MCF 10A (cell line): ENCODE data around the gene FKBP14. TPM values are rescaled to one million over a fixed set of nuclear protein-coding genes. Genes with fewer than 3 reads are reported as not detected.

ENCODE experiments used
- BruUV-seq: library from RNA; stranded (reverse); fragments of 400-500 nt; replicated peaks from 2 replicates; lab custom pipeline; 2021; lab: Mats Ljungman, UMichigan
- CTCF ChIA-PET: fragments of 300-600 bp; sonication (Branson Sonifier 250); formaldehyde crosslinking; extraction: SDS; loops from one replicate; lab custom pipeline; 2021; ENCODE audit warnings: antibody characterized with exemption, inconsistent platforms; lab: Yijun Ruan, JAX
- POLR2A ChIA-PET: fragments of 300-600, 350-650 bp; sonication (Branson Sonifier 250); formaldehyde crosslinking; extraction: SDS; loops from one replicate; lab custom pipeline; 2020; ENCODE audit warnings: antibody characterized with exemption, inconsistent platforms; lab: Yijun Ruan, JAX
- DNase-seq: peaks from one replicate; pipeline ENCODE4 v3.0.0-alpha.2; 2018; ENCODE audit not compliant: unreplicated experiment
- H3K27ac Mint-ChIP-seq: one replicate; pipeline ENCODE4 v1.8.0; 2022; ENCODE audit warnings: mild to moderate bottlenecking, low read depth, mixed read lengths; ENCODE audit not compliant: unreplicated experiment
- H3K27me3 Mint-ChIP-seq: one replicate; pipeline ENCODE4 v1.8.0; 2022; ENCODE audit warnings: mixed read lengths; ENCODE audit not compliant: insufficient read depth, unreplicated experiment
- H3K36me3 Mint-ChIP-seq: one replicate; pipeline ENCODE4 v1.8.0; 2022; ENCODE audit warnings: mild to moderate bottlenecking, moderate library complexity, mixed read lengths; ENCODE audit not compliant: insufficient read depth, unreplicated experiment
- H3K4me1 Mint-ChIP-seq: one replicate; pipeline ENCODE4 v1.8.0; 2022; ENCODE audit warnings: mixed read lengths; ENCODE audit not compliant: insufficient read depth, unreplicated experiment
- H3K4me3 Mint-ChIP-seq: one replicate; pipeline ENCODE4 v1.8.0; 2022; ENCODE audit warnings: mild to moderate bottlenecking, moderate library complexity, mixed read lengths; ENCODE audit not compliant: unreplicated experiment
- H3K9me3 Mint-ChIP-seq: one replicate; pipeline ENCODE4 v1.8.0; 2022; ENCODE audit warnings: mixed read lengths; ENCODE audit not compliant: unreplicated experiment
- CTCF ChIP-seq: fragments of 200-600 bp; IDR thresholded peaks from one replicate; pipeline ENCODE4 v1.8.0; 2022; ENCODE audit warnings: antibody characterized with exemption, mild to moderate bottlenecking; ENCODE audit not compliant: unreplicated experiment
- intact Hi-C: fragments of 100-400 bp; cut with micrococcal nuclease; formaldehyde crosslinking; loops from 2 replicates; pipeline ENCODE4 v1.14.1; 2022
- total RNA-seq: library from RNA; stranded (reverse); gene quantifications from 2 replicates; pipeline ENCODE4 v1.2.3, GENCODE V29; 2022

Gene FKBP14
- total RNA-seq, 1 experiment from 2014 or later, result 39.8 TPM

DNA sequence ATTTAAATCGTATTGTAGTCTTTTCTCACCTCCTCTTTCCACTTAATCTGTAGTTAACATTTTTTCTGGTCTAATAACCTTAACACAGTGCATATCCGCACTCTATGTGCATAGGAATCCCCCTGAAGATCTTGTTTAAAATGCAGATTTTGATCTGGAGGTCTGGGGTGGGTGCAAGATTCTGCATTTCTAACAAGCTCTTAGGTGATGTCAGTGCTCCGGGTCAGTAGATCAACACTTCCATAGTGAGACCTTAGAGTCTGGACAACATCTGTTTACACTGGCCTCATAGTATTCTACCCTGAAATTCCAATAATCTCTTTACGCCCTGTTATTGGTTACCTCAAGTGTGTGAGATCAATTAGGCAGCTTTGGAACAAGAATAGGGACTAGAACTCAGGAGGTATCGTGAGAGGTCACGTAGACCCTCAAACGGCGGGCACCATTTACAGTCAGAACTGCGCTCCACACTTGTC, 1.3 kb upstream of the FKBP14 start:
- ChIA-PET CTCF (interaction anchor here (0.6 to 1.1 kb wide), 5 partner anchors 42 to 1973 kb away, joined by 3 to 4 read pairs (median 4); partner anchors contain the start of gene MTURN), POLR2A (interaction anchor here (0.6 to 3.8 kb wide), 31 partner anchors 11 to 464 kb away, joined by 3 to 40 read pairs (median 4); partner anchors contain the start of genes MTURN and PRR15)
- no peak for TF ChIP-seq CTCF
- Mint-ChIP-seq H3K36me3 (no peaks in the 10 kb centered on the region), H3K27ac (peak overlapping the region; percentile 92), H3K4me3 (no peak overlapping the region), H3K4me1 (peaks cover 26% of the 10 kb centered on the region), H3K27me3 (no peaks in the 10 kb centered on the region), H3K9me3 (no peaks in the 10 kb centered on the region)
- no TSS peak for BruUV-seq
- DNase-seq, result no peak
- intact Hi-C loops, result loop anchor here (2.0 kb wide), 1 partner anchor 35 kb away; no protein-coding TSS in a partner anchor

DNA sequence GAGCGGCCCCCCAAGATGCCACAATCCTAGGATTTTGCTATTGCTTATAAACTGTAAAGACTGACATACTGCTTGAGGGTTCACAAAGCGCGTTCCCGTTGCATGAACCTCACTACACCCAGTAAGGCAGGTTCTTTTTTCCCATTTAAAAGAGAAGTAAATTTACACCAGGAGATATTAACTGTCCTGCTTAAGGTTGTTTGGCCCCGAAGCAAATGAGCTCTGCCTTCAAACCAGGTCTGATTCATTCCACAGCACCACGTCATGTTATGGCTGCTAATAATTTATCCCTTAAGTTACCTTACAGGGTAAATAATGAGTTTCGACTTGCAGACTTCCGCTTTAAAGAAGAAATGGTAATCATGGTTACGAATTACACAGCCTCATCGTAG, 559 bp upstream of the FKBP14 start:
- Mint-ChIP-seq H3K4me1 (peaks cover 26% of the 10 kb centered on the region), H3K27ac (peak overlapping the region; percentile 92), H3K27me3 (no peaks in the 10 kb centered on the region), H3K4me3 (no peak overlapping the region), H3K9me3 (no peaks in the 10 kb centered on the region), H3K36me3 (no peaks in the 10 kb centered on the region)
- TF ChIP-seq CTCF, result no peak
- no TSS peak for BruUV-seq
- DNase-seq, result peak; percentile 47
- ChIA-PET POLR2A (interaction anchor here (0.6 to 3.8 kb wide), 31 partner anchors 9 to 421 kb away, joined by 3 to 40 read pairs (median 3); partner anchors contain the start of genes MTURN and SCRN1), CTCF (interaction anchor here (0.7 to 1.1 kb wide), 3 partner anchors 47 to 108 kb away, joined by 4 read pairs; partner anchors contain the start of gene MTURN)
- intact Hi-C loops, result no loop called here

- Mint-ChIP-seq H3K9me3 (no peaks in the 10 kb centered on the region), H3K4me1 (peaks cover 39% of the 10 kb centered on the region), H3K27ac (no peak overlapping the region), H3K4me3 (no peak overlapping the region), H3K27me3 (no peaks in the 10 kb centered on the region), H3K36me3 (peaks cover 5% of the 10 kb centered on the region)
- intact Hi-C loops, result no loop called here
- ChIA-PET CTCF (interaction anchor here (1.0 kb wide), 1 partner anchor 32 kb away, joined by 4 read pairs; no protein-coding TSS in a partner anchor), POLR2A (no interaction called here)
- TF ChIP-seq CTCF, result no peak
- no TSS peak for BruUV-seq
- DNase-seq, result no peak
Observed at GRCh38 chr7:30023524-30023923, 3.0 kb downstream of the FKBP14 start.

DNA sequence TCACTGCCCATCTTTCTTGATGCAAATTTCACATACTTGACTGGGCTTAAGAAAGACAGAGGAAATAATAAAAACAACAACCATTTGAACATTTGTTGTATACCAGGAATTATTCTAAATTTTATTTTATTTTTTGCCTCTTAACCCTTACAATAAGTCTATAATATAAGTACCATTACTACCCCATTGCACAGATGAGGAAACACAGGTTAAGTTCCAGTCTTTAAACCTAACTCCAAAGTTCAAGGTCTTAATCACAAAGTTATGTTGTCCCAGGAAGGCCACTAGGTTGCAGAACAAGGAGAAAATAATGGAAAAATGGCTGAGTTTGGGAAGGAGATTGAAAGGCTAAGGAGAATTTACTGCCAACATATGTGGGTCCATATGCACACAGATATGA, 3.5 kb downstream of the FKBP14 start:
- peaks cover 39% of the 10 kb centered on the region for H3K4me1 Mint-ChIP-seq
- intact Hi-C loops, result no loop called here
- no TSS peak for BruUV-seq
- no peak for DNase-seq
- H3K27me3 Mint-ChIP-seq, result no peaks in the 10 kb centered on the region
- ChIA-PET POLR2A (no interaction called here), CTCF (interaction anchor here (1.0 kb wide), 1 partner anchor 32 kb away, joined by 4 read pairs; no protein-coding TSS in a partner anchor)
- H3K4me3 Mint-ChIP-seq, result no peak overlapping the region
- no peak overlapping the region for H3K27ac Mint-ChIP-seq
- H3K9me3 Mint-ChIP-seq, result no peaks in the 10 kb centered on the region
- TF ChIP-seq CTCF, result no peak
- peaks cover 11% of the 10 kb centered on the region for H3K36me3 Mint-ChIP-seq
